Measurements from ENCODE around the gene BRMS1L.

DNA sequence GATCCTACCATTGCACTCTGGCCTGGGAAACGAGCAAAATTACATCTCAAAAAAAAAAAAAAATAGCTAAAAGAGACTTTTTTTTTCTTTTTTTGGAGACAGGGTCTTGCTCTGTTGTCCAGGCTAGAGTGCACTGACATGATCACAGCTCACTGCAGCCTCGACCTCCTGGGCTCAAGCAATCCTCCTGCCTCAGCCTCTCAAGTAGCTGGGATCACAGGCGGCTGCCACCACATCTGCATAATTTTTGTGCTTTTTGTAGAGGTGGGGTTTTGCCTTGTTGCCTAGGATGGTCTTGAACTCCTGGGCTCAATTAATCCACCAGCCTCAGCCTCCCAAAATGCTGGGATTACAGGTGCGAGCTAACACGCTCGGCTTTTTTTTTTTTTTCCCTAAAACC lies 28.3 kb upstream of the BRMS1L start:
- TF ChIP-seq ARHGAP35 (IDR thresholded peaks at IDR 0.05; ENCODE audit: partially characterized antibody): no peak
- no peak for TF ChIP-seq CHD2 (IDR thresholded peaks at IDR 0.05; ENCODE audit: low read depth, low read length)
- no peak for TF ChIP-seq POLR2AphosphoS5 (IDR thresholded peaks at IDR 0.05; ENCODE audit: control insufficient read depth, insufficient read depth, low read depth, low read length)
- TF ChIP-seq, protein P1, sequence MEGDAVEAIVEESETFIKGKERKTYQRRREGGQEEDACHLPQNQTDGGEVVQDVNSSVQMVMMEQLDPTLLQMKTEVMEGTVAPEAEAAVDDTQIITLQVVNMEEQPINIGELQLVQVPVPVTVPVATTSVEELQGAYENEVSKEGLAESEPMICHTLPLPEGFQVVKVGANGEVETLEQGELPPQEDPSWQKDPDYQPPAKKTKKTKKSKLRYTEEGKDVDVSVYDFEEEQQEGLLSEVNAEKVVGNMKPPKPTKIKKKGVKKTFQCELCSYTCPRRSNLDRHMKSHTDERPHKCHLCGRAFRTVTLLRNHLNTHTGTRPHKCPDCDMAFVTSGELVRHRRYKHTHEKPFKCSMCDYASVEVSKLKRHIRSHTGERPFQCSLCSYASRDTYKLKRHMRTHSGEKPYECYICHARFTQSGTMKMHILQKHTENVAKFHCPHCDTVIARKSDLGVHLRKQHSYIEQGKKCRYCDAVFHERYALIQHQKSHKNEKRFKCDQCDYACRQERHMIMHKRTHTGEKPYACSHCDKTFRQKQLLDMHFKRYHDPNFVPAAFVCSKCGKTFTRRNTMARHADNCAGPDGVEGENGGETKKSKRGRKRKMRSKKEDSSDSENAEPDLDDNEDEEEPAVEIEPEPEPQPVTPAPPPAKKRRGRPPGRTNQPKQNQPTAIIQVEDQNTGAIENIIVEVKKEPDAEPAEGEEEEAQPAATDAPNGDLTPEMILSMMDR (IDR thresholded peaks at IDR 0.05 in 2 of 3, conservative IDR thresholded peaks at IDR 0.05 in 1 of 3; ENCODE audit: insufficient read depth in 2 of 3, low read depth in 1 of 3, low read length in 3 of 3): no peak
- no peak for TF ChIP-seq SMC3 (conservative IDR thresholded peaks at IDR 0.05; ENCODE audit: insufficient read depth, low read depth, low read length)
- TF ChIP-seq SP1 (CRISPR knock-in tag; IDR thresholded peaks at IDR 0.05): no peak
- TF ChIP-seq CBFB (CRISPR knock-in tag; IDR thresholded peaks at IDR 0.05): no peak
- TF ChIP-seq RBM39 (optimal IDR thresholded peaks at IDR 0.05; ENCODE audit: low read depth, low read length): no peak
- no peak for TF ChIP-seq HLTF (IDR thresholded peaks at IDR 0.05)

Data from K562 (cell line).